AG10803 (cell line): ENCODE results near the gene VARS2.
"Not testable (repeated sequence)": the region's sequence is repeated elsewhere in the genome, so short reads cannot be mapped to it uniquely, and the experiment has no call there.

Experiments
- DNase-seq: peaks from one replicate; pipeline ENCODE4 v3.0.0; 2010; ENCODE audit warnings: low read depth
- H3K4me3 ChIP-seq: 2 replicates; pipeline ENCODE4 v1.5.1; 2011; ENCODE audit warnings: mild to moderate bottlenecking, low read length, control low read depth
- TF ChIP-seq, protein P1 (sequence below): conservative IDR thresholded peaks from 2 replicates; pipeline ENCODE4 v1.5.1; 2011; ENCODE audit warnings: mild to moderate bottlenecking, low read length, control low read depth, inconsistent platforms

VARS2 gene

DNA sequence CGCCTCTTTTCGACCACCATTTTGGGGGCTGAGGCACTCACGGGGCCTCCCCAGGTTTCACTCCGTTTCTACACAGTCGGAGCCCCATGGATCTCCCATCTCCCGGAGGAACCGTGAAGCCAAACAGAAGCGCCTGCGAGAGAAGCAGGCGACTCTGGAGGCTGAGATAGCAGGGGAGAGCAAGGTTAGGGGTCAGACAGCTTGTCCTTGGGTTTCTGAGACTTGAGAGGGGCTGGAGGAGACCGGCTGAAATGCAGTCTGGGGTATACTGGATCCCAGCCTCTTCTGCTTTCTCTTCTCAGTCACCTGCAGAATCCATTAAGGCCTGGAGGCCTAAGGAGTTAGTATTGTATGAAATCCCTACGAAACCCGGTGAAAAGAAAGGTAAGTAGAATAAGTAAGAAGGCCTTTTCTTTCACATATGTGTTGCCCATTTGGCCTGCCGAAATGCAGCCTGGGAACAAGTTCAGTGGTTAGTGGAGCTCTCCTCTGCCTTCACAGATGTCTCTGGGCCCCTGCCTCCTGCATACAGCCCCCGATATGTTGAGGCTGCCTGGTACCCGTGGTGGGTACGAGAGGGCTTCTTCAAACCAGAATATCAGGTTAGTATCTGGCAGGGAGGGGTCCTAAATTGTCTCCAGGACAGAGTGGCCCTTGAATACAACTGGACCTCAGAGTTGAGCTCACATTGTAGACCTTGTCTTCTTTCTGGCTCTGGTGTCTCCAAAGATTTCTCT is 984 bp downstream of the VARS2 start:
- H3K4me3 ChIP-seq: peak overlapping the region; percentile 67
- TF ChIP-seq, protein P1, sequence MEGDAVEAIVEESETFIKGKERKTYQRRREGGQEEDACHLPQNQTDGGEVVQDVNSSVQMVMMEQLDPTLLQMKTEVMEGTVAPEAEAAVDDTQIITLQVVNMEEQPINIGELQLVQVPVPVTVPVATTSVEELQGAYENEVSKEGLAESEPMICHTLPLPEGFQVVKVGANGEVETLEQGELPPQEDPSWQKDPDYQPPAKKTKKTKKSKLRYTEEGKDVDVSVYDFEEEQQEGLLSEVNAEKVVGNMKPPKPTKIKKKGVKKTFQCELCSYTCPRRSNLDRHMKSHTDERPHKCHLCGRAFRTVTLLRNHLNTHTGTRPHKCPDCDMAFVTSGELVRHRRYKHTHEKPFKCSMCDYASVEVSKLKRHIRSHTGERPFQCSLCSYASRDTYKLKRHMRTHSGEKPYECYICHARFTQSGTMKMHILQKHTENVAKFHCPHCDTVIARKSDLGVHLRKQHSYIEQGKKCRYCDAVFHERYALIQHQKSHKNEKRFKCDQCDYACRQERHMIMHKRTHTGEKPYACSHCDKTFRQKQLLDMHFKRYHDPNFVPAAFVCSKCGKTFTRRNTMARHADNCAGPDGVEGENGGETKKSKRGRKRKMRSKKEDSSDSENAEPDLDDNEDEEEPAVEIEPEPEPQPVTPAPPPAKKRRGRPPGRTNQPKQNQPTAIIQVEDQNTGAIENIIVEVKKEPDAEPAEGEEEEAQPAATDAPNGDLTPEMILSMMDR: no peak
- no peak for DNase-seq

DNA sequence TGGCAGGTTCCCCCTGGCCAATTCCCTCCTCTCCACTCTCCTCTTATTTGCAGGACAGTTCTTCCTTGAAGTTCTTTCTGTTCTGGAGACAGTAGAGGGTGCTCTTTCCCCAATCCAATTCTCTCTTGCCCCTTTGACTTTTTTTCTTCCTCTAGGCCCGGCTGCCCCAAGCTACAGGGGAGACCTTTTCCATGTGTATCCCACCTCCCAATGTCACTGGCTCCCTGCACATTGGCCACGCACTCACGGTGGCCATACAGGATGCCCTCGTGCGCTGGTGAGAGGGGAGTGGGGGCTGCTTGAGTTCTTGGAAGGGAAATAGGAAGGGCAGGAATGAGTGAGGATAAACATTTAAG is 1.5 kb downstream of the VARS2 start:
- TF ChIP-seq, protein P1: peak; percentile 84
- peak overlapping the region; percentile 67; the same call in 1 of the 2 replicates for H3K4me3 ChIP-seq
- DNase-seq: peak; percentile 72

DNA sequence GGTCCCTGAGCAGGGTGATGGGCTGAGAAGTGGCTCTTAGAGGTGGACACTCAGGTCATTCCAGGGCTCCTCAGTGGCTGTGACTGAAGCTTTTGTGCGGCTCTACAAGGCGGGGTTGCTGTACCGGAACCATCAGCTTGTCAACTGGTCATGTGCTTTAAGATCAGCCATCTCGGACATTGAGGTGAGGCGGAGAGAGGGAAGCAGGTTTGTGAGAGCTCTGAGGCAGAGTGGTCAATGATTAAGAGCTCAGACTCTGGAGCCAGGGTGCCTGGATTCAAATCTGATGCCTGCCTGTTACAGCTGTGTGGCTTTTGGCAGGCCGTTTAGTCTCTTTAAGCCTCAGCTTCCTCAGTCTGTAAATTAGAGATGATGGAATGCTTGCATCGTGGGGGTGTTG is 3.0 kb downstream of the VARS2 start:
- no peak overlapping the region for H3K4me3 ChIP-seq
- DNase-seq: no peak
- TF ChIP-seq, protein P1: no peak

DNA sequence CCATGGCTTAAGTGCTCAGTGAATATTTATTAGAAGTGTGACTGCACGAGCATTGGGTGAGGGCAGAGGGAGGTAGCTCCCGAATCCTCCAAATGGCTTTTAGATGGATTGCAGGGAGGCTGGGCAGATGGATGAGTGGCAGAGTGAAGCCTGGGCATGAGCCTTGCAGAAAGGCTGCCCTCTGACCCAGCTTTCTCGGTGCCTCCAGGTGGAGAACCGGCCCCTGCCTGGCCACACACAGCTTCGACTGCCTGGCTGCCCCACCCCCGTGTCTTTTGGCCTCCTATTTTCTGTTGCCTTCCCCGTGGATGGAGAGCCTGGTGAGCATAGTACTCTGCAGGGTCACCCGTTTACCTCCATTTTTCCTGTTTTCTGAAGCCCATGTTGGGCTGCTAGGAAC is 3.4 kb downstream of the VARS2 start:
- DNase-seq: no peak
- TF ChIP-seq, protein P1: no peak
- no peak overlapping the region for H3K4me3 ChIP-seq

DNA sequence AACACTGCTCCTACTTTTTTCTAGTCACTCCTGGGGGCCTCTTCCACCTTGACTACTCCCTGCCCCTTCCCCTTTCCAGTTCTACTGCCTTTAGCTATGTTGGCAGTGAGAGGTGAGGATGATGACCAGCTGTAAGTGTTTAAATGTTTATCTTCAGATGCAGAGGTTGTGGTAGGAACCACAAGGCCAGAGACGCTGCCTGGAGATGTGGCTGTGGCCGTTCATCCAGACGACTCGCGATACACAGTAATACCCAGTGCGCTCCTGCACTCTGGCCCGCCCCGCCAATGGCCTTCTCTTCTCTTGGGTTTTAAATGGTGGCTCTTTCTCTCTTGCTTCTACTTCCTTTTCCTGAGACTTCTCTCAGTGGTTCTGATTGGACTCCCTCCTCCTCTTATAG is 4.6 kb downstream of the VARS2 start:
- no peak for DNase-seq
- TF ChIP-seq, protein P1: no peak
- no peak overlapping the region for H3K4me3 ChIP-seq

DNA sequence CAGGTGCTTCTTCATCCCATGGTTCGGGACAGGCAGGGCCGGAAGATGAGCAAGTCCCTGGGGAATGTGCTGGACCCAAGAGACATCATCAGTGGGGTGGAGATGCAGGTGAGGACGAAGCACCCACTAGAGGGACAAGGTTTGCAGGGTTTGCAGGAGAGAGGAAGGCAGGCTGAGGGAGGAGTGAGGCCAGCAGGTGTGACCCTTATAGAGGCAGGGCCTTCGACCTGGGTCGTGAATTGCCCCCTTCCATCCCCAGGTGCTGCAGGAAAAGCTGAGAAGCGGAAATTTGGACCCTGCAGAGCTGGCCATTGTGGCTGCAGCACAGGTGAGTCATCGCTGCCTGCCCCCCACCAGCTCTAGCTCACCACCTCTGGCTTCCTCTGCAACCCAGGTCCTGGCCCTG is 8.4 kb downstream of the VARS2 start:
- DNase-seq: no peak
- H3K4me3 ChIP-seq: no peak overlapping the region
- TF ChIP-seq, protein P1: no peak

DNA sequence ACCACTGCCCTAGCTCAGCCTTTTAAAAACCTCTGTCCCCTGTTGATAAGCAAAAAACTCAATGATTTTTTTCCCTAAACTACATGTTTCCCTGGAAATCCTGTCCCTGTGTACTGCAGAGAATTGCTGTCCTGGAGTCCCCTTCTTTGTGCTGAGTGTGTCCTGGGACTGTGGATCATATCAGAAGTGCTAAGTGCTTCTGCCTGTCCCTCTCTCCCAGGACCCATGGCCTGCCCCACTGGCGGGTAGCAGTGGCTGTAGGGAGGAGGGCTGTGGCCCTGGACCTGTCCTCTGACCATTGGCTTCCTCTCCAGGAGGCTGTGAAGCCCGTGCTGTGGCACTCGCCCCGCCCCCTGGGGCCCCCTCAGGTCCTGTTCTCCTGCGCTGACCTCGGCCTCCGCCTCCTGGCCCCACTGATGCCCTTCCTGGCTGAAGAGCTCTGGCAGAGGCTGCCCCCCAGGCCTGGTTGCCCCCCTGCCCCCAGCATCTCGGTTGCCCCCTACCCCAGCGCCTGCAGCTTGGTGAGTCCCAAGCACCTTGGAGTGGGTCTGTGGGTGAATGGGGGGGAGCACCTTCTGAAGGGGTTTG is 10.1 kb downstream of the VARS2 start:
- not testable (repeated sequence) for H3K4me3 ChIP-seq, DNase-seq
